GM23338 (cell line): Measurements from ENCODE around the gene UNC5A. TPM values are rescaled to one million over a fixed set of nuclear protein-coding genes. Genes with fewer than 3 reads are reported as not detected.

Source experiments
- EZH2 ChIP-seq: fragments of 200-600 bp; sonication (generic); IDR thresholded peaks from one replicate; pipeline ENCODE4 v1.8.0; 2017; ENCODE audit warnings: antibody characterized with exemption, mild to moderate bottlenecking, low read depth; ENCODE audit not compliant: unreplicated experiment
- ZNF114 ChIP-seq: fragments of 250-450 bp; sonication (Bioruptor Pico); IDR thresholded peaks from 2 replicates; pipeline ENCODE4 v1.5.0; 2020; ENCODE audit warnings: mild to moderate bottlenecking, moderate library complexity
- ZNF331 ChIP-seq: fragments of 250-450 bp; sonication (Bioruptor Pico); IDR thresholded peaks from 2 replicates; pipeline ENCODE4 v1.5.0; 2020; ENCODE audit warnings: low read depth, mild to moderate bottlenecking, moderate library complexity
- polyA plus RNA-seq: library from polyadenylated mRNA; unstranded; fragments of >200 nt; fragmentation: Nextera tagmentation; extraction: Ambion mirVana; gene quantifications from 2 replicates; pipeline ENCODE4 v1.2.1, GENCODE V29; 2016
- total RNA-seq: library from RNA; depleted of rRNA; stranded (reverse); fragments of >200 nt; shearing (Covaris generic); gene quantifications from 2 replicates; pipeline ENCODE4 v1.2.3, GENCODE V29; 2014
- TF ChIP-seq, protein P1 (sequence below): fragments of 250-450 bp; sonication (Bioruptor Pico); IDR thresholded peaks from 2 replicates; pipeline ENCODE4 v1.5.0; 2020; ENCODE audit warnings: mild to moderate bottlenecking, moderate library complexity
- TF ChIP-seq, protein P2 (sequence below): IDR thresholded peaks from one replicate; pipeline ENCODE4 v1.6.1; 2018; ENCODE audit warnings: antibody characterized with exemption; ENCODE audit not compliant: unreplicated experiment

The UNC5A gene
- total and polyA plus RNA-seq, 2 experiments from 2014 or later: 0.92 to 3.9 TPM

DNA sequence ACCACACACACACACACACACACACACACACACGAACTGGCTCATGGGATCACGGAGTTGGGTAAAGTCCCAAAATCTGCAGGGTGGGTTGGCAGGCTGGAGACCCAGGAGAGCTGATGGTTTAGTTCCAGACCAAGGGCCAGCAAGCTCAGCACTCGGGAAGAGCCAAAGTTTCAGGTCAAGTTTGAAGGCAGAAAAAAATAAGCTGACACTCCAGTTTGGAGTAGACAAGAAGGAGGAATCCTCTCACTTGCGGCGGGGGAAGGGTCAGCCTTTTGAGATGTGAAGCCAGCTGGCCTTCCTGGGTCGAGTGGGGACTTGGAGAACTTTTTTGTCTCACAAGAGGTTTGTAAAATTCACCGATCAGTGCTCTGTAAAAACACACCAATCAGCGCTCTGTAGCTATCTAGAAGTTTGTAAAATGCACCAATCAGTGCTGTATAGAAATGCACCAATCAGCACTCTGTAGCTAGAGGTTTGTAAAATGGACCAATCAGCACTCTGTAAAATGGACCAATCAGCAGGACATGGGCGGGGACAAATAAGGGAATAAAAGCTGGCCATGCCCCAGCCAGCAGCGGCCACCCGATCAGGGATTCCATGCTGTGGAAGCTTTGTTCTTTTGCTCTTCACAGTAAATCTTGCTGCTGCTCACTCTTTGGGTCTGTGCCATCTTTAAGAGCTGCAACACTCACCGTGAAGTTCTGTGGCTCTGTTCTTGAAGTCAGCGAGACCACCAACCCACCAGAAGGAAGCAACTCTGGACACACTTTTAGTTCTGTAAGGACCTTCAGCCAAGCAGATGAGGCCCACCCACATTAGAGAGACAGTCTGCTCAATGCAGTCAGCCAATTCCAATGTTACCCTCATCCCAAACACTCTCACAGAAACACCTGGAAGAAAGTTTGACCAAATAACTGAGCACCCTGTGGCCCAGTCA is 37.8 kb upstream of the UNC5A start (continued):
- TF ChIP-seq, protein P1, sequence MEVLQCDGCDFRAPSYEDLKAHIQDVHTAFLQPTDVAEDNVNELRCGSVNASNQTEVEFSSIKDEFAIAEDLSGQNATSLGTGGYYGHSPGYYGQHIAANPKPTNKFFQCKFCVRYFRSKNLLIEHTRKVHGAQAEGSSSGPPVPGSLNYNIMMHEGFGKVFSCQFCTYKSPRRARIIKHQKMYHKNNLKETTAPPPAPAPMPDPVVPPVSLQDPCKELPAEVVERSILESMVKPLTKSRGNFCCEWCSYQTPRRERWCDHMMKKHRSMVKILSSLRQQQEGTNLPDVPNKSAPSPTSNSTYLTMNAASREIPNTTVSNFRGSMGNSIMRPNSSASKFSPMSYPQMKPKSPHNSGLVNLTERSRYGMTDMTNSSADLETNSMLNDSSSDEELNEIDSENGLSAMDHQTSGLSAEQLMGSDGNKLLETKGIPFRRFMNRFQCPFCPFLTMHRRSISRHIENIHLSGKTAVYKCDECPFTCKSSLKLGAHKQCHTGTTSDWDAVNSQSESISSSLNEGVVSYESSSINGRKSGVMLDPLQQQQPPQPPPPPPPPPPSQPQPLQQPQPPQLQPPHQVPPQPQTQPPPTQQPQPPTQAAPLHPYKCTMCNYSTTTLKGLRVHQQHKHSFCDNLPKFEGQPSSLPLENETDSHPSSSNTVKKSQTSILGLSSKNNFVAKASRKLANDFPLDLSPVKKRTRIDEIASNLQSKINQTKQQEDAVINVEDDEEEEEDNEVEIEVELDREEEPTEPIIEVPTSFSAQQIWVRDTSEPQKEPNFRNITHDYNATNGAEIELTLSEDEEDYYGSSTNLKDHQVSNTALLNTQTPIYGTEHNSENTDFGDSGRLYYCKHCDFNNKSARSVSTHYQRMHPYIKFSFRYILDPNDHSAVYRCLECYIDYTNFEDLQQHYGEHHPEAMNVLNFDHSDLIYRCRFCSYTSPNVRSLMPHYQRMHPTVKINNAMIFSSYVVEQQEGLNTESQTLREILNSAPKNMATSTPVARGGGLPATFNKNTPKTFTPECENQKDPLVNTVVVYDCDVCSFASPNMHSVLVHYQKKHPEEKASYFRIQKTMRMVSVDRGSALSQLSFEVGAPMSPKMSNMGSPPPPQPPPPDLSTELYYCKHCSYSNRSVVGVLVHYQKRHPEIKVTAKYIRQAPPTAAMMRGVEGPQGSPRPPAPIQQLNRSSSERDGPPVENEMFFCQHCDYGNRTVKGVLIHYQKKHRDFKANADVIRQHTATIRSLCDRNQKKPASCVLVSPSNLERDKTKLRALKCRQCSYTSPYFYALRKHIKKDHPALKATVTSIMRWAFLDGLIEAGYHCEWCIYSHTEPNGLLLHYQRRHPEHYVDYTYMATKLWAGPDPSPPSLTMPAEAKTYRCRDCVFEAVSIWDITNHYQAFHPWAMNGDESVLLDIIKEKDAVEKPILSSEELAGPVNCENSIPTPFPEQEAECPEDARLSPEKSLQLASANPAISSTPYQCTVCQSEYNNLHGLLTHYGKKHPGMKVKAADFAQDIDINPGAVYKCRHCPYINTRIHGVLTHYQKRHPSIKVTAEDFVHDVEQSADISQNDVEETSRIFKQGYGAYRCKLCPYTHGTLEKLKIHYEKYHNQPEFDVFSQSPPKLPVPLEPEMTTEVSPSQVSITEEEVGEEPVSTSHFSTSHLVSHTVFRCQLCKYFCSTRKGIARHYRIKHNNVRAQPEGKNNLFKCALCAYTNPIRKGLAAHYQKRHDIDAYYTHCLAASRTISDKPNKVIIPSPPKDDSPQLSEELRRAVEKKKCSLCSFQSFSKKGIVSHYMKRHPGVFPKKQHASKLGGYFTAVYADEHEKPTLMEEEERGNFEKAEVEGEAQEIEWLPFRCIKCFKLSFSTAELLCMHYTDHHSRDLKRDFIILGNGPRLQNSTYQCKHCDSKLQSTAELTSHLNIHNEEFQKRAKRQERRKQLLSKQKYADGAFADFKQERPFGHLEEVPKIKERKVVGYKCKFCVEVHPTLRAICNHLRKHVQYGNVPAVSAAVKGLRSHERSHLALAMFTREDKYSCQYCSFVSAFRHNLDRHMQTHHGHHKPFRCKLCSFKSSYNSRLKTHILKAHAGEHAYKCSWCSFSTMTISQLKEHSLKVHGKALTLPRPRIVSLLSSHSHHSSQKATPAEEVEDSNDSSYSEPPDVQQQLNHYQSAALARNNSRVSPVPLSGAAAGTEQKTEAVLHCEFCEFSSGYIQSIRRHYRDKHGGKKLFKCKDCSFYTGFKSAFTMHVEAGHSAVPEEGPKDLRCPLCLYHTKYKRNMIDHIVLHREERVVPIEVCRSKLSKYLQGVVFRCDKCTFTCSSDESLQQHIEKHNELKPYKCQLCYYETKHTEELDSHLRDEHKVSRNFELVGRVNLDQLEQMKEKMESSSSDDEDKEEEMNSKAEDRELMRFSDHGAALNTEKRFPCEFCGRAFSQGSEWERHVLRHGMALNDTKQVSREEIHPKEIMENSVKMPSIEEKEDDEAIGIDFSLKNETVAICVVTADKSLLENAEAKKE (CRISPR knock-in tag): no peak
- TF ChIP-seq ZNF114 (CRISPR knock-in tag): no peak
- TF ChIP-seq, protein P2, sequence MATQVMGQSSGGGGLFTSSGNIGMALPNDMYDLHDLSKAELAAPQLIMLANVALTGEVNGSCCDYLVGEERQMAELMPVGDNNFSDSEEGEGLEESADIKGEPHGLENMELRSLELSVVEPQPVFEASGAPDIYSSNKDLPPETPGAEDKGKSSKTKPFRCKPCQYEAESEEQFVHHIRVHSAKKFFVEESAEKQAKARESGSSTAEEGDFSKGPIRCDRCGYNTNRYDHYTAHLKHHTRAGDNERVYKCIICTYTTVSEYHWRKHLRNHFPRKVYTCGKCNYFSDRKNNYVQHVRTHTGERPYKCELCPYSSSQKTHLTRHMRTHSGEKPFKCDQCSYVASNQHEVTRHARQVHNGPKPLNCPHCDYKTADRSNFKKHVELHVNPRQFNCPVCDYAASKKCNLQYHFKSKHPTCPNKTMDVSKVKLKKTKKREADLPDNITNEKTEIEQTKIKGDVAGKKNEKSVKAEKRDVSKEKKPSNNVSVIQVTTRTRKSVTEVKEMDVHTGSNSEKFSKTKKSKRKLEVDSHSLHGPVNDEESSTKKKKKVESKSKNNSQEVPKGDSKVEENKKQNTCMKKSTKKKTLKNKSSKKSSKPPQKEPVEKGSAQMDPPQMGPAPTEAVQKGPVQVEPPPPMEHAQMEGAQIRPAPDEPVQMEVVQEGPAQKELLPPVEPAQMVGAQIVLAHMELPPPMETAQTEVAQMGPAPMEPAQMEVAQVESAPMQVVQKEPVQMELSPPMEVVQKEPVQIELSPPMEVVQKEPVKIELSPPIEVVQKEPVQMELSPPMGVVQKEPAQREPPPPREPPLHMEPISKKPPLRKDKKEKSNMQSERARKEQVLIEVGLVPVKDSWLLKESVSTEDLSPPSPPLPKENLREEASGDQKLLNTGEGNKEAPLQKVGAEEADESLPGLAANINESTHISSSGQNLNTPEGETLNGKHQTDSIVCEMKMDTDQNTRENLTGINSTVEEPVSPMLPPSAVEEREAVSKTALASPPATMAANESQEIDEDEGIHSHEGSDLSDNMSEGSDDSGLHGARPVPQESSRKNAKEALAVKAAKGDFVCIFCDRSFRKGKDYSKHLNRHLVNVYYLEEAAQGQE: no peak
- no peak for TF ChIP-seq EZH2
- TF ChIP-seq ZNF331 (CRISPR knock-in tag): no peak
